Kidney epithelial cell (primary cell): ENCODE results near the gene ANKRD40. TPM values are rescaled to one million over a fixed set of nuclear protein-coding genes. Genes with fewer than 3 reads are reported as not detected.

Experiments used
- DNase-seq: peaks from one replicate; pipeline ENCODE4 v3.0.0-alpha.2; 2010; ENCODE audit warnings: low read depth
- H3K27me3 ChIP-seq: 2 replicates; pipeline ENCODE4 v1.6.0; 2011; ENCODE audit warnings: low read length; ENCODE audit not compliant: control insufficient read depth, insufficient read depth
- H3K36me3 ChIP-seq: 2 replicates; pipeline ENCODE4 v1.5.1; 2011; ENCODE audit warnings: low read length; ENCODE audit not compliant: control insufficient read depth, insufficient read depth
- H3K4me3 ChIP-seq: 2 replicates; pipeline ENCODE4 v1.5.1; 2011; ENCODE audit warnings: low read depth, mild to moderate bottlenecking, control low read depth, low read length
- CTCF ChIP-seq: IDR thresholded peaks from 2 replicates; pipeline ENCODE4 v1.5.1; 2011; ENCODE audit warnings: mild to moderate bottlenecking, moderate library complexity, low read length, control low read depth, inconsistent platforms; ENCODE audit not compliant: insufficient read depth, poor library complexity, severe bottlenecking
- total RNA-seq: library from RNA; depleted of rRNA; stranded (reverse); fragments of >200 nt; gene quantifications from 2 replicates; pipeline ENCODE4 v1.2.3, GENCODE V29; 2015

The ANKRD40 gene
- total RNA-seq, 1 donor from 2014 or later, result 30.7 TPM

DNA sequence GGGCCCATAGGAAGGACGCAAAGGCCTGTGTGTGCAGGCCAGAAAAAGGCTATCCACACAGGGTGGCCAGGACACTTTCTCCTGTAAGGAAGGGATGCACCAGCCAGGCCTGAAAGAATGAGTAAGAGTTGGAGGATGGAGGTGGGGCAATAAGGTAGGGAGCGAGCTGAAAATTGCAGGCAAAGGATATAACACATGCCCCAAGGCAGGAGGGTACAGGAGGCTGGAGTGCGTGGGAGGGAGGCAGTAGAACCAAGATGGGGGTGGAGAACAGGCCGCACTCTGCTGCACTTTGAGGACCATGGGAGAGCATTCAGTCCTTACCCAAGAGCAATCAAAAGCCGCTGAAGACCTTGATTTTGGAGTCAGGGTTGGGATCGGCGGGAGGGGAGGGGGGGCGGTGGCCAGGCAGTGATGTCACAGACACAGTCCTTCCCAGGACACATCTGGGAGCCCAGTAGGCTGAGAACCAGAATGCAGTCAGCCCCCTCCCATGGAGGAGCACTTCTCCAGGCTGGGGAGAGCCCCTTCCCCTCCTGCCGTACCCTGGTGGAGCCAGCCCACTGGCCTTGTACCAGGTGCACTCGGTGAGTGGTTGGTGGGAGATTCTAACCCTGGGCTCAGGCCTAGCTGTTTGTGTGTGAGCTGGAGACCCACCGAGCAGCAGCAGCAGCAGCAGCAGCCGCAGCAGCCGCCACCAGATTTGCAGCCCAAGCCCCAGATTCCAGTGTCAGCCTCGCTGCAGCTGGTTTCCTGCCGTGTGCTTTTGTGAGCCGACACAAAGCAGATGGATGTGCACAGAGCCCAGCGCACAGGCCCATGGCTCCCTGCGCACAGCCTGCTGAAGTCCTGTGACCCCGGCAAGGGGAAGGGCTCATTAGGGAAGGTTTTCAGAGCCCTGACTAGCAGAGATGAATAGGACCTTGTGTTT is 17.5 kb downstream of the ANKRD40 start:
- Histone ChIP-seq H3K36me3 (no peaks in the 10 kb centered on the region), H3K27me3 (no peaks in the 10 kb centered on the region), H3K4me3 (no peak overlapping the region)
- DNase-seq, result no peak
- TF ChIP-seq CTCF, result no peak

DNA sequence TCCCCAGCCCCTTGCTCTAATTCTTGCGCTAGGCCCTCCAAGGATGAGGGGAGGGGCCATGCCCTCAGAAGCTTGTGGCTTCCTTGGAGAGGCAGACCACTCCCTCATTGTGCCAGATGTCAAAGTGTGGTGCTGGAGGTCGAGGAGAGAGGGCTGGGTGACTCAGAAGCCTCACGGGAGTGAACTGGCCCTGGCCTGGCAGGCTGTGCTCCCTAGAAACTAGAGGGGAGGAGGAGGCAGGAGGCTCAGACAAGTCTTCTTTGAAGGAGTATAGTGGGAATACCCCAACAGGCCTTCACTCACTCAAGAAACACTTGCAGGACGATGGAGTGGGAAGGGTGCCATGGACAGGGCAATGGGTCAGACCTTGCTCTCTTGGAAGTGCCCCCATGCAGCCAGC is 18.5 kb downstream of the ANKRD40 start:
- Histone ChIP-seq H3K36me3 (no peaks in the 10 kb centered on the region), H3K4me3 (no peak overlapping the region), H3K27me3 (no peaks in the 10 kb centered on the region)
- no peak for TF ChIP-seq CTCF
- DNase-seq, result no peak

GRCh38 chr17:50688245-50688644 is 19.5 kb downstream of the ANKRD40 start:
- H3K4me3 ChIP-seq, result no peak overlapping the region
- no peak for DNase-seq
- H3K27me3 ChIP-seq, result no peaks in the 10 kb centered on the region
- TF ChIP-seq CTCF, result no peak
- no peaks in the 10 kb centered on the region for H3K36me3 ChIP-seq

GRCh38 chr17:50687200-50688066 is 20.3 kb downstream of the ANKRD40 start:
- no peaks in the 10 kb centered on the region for H3K27me3 ChIP-seq
- H3K36me3 ChIP-seq, result no peaks in the 10 kb centered on the region
- H3K4me3 ChIP-seq, result no peak overlapping the region
- no peak for DNase-seq
- TF ChIP-seq CTCF, result no peak

DNA sequence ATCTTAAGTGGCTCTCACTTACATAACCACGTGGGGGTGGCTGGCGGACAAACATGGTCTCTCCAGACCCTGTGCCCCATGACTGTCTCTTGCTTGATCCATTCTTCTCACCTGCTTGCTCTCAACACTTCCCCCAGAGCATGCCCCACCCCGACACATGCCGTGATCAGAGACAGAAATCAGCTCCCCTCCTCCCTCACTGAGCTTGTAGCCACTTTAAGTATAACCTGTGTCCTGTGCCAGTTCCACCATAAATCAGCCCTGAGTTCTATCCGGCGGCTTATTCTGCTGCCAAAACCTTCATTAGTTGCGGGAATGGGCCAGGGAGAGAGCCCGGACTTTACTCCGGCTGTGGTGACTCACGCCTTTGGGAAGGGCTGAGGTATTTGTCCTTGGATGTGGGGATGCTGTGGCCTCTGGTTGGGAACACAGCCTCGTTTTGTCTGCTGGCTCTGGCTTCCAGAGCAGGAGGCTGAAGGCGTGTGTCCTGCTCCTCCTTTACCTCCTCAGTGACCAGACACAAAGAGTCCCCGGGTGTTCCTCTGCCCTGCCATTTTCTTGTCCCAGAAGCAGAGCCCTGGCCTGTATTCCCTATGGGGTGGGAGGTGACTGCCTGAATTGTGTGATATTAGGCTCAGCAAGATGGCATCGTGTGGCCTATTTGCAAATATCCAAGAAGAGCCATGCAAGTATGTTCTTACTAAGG is 21.1 kb downstream of the ANKRD40 start:
- Histone ChIP-seq H3K36me3 (no peaks in the 10 kb centered on the region), H3K27me3 (no peaks in the 10 kb centered on the region), H3K4me3 (no peak overlapping the region)
- DNase-seq, result no peak
- no peak for TF ChIP-seq CTCF
